ENCODE data around the gene CDH26.
"Not testable (repeated sequence)": the region's sequence is repeated elsewhere in the genome, so short reads cannot be mapped to it uniquely, and the experiment has no call there.

Gene CDH26

DNA sequence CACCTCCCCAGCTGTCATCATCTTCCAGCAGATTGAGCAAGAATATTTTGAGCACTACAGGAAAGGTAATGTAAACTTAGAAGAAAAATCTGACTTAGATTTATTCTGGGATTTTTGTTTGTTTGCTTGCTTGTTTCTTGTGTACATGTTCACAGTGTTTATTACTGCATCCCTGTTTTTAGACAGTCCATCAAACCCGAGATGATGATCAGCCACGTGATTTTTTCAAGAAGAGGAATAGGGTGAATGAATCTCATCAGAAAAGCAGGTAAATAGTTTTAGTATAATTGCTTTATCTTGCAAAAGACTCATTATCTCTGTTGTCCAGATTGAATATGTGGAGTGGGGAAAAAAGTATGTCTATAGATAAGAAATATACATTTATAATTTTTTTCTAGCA, 16.0 kb upstream of the CDH26 start:
- no peak for DNase-seq

DNA sequence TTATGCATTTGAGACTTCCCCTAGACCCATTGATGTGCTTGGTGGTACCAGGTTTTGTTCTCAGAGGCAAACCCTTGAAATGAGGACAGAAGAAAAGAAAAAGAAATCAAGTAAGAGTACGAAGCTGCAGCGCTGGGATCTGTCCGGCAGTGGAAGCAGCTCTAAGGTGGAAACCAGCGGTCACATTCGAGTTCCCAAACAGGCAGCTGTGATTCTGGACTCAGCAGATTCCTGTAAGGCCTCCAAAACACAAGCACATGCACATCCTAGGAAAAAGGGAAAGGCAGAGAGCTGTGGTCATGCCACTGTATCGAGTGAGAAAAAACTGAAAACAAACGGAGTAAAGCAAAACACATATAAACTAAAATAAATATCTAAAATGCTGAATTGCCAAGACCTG, 13.5 kb upstream of the CDH26 start:
- no peak for DNase-seq

DNA sequence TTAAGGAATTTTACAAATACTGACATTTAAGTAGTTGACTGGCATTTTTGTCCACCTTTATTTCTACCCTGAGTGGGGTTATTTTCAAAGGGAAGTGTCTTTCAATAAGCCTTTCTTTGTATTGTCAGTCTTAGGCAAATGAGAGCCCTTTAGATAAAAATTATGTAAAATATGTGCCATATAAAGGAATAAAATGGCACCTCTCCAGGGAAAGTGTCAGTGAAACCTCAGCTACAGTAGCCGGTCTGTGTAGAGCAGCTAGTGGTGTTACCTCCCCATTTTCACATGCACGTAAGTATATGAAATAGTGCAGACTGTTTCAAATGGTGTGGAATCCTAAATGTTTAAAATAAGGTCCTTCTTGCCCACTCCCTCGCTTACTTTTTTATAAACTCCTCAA, 13.0 kb upstream of the CDH26 start:
- no peak for DNase-seq

DNA sequence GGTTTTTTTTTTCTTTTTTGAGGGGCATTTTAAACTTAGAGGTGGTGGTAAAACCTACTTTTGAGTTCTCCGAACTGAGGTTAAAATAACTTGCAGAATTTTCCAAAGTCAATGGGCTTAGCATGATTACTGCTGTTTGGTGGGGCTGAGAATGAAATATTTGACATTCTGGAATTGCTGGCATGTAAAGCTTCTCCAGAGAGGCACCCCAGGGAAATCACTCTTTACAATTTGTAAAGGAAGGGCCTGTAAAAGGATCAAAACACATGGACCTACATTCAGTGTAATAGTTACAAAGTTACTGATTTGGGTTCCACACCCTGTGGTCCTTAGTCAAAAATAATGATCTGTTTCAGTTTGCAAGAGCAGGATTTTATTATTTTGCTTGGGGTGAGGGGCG, 12.5 kb upstream of the CDH26 start:
- DNase-seq: no peak

DNA sequence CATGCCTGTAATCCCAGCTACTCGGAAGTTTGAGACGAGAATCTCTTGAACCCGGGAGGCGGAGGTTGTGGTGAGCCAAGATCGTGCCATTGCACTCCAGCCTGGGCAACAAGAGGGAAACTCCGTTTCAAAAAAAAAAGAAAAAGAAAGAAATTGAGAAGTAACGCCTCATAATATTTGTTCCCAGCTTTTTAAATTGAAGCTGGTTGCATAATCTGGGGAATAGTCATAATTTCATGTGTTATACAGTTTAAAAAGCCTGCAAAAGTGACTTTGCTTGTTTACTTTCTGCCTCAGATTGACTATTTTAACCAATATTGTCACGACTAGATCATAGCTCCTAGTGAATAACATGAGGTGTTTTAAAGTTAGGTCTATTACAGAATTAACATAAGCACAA, 10.8 kb upstream of the CDH26 start:
- no peak for DNase-seq

DNA sequence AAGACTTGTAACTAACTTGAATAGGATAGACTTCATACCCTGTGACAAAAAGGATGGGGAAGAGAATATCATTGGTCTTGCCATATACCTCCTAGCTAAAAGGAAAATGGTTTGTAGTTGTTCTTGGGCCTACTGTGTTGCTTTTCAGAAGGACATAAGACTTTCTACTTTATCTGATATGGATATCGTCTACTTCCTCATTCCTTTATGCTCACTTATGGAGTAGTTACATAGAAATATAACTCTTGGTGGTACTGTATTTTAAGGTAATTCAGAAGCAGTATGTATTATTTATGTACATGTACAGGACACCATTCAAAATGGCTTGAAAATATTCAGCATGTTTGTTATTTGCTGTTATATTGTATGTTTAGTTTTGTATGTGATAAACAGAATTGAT, 10.0 kb upstream of the CDH26 start:
- DNase-seq: no peak

DNA sequence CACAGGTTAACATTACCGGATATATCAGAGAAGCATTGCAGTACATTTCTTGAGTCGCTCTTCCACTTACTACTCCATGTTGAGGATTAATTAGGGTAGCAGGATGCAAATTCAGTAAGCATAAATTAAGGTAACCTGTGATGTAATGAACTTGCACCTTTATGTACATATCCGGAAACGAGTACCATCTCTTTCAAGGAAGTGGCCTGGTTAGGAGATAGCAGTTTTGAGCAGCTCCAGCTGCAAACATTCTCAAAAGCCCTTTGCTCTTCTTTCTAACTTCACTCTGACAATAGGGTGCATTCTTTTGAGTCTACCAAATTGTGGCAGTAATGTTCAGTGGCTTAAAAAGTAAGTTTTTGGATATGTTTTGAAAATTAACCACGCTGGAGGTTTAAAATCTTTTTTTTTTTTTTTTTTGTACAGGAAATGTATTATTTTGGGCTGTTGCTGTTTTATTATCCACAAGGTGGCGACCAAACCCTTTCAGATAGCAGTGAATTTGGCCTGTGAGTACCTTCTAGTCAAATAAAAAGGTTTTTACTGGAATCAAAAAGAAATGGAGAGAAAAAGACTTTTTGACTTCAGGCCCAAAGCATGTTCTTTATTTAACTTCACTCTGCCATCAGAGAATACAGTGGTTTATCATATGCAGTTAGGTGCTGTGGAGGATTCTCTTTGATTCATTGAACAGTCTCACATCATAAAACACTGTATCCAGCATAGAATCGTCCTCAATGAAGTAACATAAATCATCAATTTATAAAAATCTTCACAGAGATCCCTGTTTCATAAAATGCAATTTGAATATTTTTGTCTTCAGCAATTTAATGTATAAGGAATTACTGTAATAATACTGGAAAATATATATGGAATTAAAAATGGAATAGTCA, 9.1 kb upstream of the CDH26 start:
- DNase-seq: no peak

DNA sequence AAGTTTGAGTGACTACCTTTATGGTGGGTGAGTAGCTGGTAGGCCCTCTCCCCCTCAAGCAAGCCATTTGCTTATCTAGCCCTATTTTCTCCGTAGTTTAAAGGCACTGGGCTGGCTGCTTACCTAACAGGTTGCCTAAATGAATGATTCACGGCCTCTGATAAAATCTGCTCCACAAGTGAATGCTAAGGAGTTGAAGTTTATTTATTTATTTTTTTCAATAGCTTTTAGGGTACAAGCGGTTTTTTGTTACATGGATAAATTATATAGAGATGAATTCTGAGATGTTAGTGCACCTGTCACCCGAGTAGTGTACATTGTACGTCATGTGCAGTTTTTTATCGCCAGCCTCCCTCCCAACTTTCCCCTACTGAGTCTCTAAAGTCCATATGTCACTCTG, 8.3 kb upstream of the CDH26 start:
- no peak for DNase-seq

DNA sequence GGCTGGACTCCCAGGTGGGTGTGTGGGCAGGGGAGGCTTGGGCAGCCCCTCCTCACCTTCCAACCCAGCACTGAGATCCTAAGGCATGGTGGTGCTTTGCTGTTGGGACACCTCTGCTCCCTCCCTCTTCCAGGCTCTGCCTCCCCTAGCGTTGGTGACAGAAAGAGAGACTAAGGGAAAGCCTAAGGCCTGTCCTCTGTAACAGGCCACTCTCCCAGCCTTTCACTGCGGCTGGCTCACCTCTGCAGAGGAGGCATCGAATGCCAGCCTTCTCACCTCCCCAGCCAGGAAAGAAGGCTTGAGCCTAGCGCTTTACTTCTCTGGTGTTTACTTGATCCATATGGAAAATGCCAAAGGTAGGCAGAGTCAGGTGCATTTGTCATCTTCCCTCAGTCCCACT, 3.5 kb upstream of the CDH26 start:
- DNase-seq: no peak

DNA sequence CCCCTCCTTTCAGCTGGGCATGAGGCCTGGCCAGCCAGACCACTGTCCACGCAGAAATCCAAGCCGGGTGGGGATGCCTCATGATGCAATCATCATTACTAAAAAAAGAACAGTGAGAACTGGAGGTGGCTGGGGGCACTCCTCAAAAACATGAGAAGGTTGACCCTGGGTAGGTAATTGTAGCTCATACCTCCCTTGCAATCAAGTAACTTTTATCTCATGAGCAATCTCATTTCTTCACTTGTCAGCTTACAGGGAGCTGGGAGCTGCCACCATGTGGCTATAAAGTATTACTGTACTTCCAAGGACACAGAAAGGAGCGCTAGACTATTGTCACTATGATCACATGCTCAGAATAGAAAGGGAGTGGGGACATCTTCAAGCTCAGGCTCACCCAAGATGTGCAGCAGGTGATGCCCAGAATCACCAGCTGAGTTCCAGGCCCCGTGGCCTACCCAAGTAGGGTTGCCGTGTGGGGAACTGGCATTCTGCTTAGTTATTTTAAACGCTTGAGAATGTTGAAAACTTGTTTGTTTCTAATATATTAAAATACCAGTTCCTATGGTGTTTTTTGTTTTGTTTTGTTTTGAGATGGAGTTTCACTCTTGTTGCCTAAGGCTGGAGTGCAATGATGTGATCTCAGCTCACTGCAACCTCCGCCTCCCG, 3.0 kb upstream of the CDH26 start:
- DNase-seq: no peak

DNA sequence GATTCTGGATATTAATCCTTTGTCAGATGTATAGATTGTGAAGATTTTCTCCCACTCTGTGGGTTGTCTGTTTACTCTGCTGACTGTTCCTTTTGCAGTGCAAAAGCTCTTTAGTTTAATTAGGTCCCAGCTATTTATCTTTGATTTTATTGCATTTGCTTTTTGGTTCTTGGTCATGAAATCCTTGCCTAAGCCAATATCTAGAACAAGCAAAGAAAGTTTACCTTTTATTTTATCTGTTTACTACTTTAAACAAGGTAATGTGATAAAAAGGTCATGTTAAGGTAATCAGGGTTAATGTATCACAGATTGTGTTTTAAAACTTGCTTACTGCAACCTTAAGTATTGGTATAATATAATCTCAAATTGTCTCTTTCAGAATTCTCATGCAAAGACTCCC, 655 bp upstream of the CDH26 start:
- not testable (repeated sequence) for DNase-seq

DNA sequence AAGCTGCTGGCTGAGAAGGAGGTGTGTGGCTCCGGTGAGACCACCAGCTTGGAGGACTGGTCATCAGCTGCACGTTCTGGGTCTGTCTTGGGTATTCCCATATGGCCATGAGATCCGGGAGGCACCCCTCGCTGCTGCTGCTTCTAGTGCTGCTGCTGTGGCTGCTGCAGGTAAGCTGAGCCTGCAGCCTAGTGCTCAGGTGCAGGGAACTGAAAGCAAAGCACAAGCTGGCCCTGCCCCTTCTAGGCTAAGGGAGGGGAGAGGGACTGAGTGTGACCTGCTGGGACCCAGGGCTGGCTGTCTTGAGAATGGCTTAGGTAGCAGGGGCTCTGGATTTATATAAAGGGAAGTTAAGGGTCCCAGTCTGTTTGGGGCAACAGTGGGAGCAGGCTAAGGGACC, 403 bp downstream of the CDH26 start:
- no peak for DNase-seq

DNA sequence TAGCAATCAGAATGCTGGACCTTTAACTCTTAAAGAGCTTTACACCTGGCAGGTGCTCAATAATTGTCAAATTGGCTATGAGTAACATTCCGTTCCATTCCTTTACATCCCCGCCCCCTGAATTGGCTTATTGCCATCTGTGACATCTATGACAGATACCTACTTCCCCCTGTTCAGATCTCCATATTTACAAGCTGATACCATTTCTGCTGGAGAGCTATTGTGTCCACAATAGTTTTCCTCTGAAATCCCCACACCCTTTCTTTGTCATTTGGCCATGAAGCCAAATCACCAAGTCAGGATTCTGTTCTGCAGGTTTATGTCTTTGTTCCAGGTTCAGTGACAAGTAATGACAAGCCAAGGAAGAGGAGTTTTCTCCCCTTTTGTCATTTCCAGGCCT, 3.2 kb downstream of the CDH26 start:
- no peak for DNase-seq

DNA sequence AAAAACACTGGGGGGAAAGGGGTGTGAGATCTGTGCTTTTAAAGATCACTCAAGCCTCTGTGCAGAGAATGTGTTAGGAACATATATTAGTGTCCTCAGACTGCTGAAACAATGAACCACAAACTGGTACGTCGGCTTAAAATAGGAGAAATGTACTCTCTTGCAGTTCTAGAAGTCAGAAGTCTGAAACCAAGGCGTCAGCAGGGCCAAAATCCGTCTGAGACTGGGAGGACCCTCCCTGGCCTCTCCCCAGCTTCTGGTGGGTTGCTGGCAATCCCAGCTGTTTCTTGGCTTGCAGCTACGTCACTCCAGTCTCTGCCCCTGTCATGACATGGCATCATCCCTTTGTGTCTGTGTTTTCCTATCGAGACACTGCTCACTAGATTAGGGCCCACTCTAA, 3.9 kb downstream of the CDH26 start:
- DNase-seq: no peak

DNA sequence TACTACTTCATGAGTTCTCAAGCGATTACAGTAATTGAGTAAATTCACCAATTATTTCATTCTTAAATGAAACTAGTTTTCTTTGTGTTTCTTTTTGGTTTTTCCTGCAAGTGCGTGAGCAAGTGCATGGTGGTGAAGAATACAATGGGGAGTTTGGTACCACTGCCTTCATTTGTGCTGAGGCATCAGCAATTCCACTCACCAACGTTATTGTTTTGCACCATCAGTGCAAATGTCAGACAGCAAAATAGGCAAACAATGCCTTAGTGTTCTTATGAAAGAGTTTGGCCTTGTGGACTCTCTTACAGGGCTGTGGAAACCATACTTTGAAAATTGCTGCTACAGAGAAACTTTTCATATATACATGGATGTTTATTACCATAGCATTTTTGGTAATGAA, 8.2 kb downstream of the CDH26 start:
- no peak for DNase-seq

DNA sequence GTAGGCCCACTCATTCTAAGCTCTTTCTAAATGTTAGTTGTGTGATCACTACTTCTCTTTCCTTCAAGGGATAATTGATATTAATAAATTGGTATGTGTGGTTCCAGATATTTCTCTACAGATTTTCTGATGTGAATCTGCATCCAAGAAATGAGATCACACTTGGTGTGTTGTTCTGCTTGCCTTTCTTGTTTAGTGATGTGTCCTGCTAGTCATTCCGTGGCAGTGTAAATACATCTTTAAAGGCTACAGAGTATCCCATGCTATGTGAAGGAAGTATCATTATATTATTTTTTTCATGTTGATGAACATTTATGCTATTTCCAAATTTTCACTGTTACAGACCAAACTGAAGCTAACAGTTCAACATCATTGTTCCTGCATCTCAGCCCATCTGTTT, 13.2 kb downstream of the CDH26 start:
- DNase-seq: no peak

DNA sequence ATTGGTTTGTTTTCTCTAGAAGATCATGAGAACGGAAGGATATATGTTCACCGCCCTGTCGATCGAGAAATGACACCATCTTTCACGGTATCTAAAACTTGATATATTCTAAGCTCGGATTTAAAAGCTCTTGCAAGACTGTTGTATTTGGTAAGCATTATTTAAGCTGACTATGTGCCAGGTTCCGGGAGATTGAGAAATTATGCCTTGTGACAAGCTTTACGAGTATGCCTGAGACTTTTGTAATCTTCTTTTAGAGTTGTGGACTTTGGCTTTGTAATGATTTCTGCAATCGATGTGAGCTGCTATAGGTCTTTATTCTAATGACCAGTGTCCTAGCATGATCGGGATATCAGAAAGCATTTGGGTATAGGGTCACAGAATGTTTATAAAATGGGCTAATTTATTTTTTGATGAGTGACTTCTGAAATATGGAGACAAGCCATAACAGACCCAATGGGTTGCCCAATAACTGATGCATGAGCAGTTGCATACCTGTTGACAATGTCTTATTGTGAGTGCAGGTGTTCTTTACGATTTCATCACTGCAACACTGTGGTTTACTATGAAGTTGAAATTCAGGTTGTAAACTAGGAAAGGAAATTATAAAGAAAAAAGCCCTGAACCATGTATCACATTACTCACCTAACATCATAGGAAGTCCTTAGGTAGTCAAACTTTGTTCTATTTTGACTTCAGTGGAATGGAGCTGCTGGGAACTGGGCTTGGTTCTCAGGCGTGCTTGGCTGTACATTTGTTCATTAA, 14.0 kb downstream of the CDH26 start:
- DNase-seq: no peak

DNA sequence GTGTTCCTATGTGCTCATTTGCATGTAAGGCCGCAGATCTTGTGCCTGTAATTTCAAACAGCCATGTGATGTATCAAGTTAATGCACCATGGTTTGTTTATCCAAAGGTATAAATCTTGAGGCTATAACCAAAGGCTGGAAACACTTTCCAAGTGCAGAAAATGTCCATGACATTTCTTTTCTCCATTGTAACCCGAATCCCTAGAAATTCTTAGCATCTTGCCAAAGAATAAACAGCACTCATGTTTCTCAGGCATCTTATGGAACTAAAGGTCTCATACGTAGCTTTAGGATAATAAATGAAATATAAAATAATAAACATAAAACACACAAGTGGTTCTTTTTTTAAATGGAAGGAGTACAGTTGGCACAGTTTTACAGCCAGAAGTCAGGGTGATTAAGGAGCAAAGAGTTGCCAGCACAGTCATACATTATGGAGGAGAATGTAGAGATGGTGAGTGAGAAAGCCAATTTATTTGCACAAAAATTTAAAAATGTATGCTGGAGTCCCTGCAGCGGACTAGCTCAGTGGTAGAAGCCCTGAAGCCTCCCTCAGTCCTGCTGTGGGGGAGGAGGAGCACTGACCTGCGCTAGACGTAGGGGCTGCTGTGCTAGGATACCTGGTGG, 18.0 kb downstream of the CDH26 start:
- DNase-seq: no peak

DNA sequence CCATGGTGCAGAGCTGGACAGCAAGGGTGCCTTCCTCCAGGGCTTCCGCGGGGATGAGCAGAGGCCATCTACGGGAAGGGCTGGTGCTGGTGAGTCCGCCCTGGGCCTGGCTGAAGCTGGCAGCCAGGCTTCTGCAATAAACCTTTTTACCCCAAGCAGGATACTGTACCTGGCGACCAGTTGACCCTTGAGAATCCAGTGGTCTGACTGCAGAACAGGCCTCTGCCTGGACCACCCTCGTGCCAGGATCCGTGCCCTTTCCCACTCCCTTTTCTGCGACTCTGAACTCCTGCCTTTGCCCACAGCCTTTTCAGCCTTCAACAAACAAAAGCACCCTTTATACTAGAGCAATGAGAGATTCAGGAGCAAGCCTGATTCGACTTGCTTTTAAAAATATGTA, 18.9 kb downstream of the CDH26 start:
- no peak for DNase-seq

DNA sequence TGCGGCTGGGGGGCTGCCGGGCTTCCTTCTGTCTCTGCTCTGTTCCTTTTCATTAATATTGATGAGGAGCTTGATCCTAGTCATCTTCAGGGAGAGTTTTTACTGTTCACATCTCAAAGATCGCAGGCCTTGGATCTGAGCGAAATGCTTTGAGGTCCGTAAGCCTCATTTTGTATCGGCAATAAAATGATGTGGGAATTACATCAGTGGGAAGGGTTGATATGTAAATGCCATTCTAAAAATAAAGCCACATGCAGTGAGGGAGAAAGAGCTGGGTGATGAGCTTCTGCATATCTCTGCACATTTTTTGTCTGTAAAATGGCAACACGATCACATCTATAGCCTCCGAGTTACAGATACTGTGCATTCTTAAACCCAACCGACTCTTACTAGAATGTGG, 24.9 kb downstream of the CDH26 start:
- no peak for DNase-seq

DNA sequence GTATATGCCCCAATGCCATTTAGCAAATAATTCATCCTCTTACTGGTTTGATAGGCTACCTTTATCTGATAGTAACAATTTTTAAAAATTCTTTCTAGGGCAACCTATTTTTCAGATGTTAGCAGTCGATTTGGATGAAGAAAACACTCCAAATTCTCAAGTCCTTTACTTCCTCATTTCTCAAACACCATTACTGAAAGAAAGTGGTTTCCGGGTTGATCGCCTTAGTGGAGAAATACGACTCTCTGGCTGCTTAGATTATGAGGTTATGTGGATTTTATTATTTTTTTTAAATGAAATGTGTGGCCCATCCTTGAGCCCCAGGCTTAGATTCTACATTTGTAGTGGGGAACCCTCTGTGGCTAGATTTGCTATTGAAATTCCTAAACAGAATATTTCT, 26.3 kb downstream of the CDH26 start:
- DNase-seq: no peak

DNA sequence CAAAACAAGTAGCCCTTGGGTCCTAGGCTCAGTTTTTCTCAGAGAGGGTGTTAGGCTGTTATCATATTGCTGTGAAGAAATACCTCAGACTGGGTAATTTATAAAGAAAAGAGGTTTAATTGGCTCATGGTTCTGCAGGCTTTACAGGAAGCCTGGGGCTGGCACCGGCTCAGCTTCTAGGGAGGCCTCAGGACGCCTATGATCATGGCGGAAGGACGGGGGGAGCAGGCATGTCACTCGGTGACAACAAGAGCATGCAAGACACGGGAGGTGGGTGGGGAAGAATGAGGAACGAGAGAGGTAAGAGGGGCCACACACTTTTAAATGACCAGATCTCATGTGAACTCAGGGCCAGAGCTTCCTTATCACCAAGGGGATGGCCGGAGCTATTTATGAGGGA, 26.9 kb downstream of the CDH26 start:
- DNase-seq: no peak

DNA sequence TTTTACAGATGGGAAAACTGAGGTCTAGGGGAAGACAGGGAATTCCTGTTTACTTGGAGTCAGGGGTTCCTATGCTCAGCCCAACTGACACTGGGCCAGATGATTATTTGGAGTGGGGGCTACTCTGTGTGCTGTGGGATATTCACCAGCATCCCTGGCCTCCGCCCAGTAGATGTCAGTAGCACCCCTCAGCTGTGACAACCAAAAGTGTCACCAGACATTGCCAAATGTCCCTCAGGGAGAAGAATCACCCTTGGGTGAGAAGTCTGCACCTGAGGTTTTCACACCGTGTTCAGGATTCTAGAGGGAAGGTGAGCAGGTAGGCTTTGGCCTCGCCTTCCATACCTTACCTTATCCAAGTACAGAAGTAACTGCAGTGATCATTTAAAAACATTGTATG, 27.6 kb downstream of the CDH26 start:
- no peak for DNase-seq

DNA sequence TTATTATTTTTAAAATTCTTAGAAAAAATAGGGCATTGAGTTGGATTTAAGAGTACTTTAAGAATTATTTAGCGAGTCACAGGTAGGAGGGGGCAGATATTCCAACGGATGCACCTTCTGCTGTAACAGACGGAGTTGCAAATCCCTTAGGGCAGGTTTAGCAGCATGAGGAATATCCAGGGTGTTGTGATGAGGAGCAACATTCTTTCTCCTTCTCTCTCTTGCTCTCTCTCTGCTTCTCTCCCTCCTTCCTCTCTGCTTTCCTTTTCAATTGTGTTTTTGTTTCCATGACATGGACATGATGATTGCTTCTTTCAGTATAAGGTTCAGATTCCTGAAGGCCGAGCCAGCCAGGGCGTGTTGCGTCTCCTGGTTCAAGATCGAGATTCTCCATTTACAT, 28.9 kb downstream of the CDH26 start:
- DNase-seq: no peak

Measured in right forelimb (tissue), 1 donor.